Right lobe of liver (tissue), 6 donors: ENCODE results near the gene SERPIND1. TPM values are rescaled to one million over a fixed set of nuclear protein-coding genes. Genes with fewer than 3 reads are reported as not detected.

Experiments used
- ATAC-seq, 4 donors: fragments of 200-7000 bp; cut with Tn5 transposase; one replicate each; pipeline ENCODE4 v1.9.1; 2020; ENCODE audit warnings: mild to moderate bottlenecking in 4 of 4, moderate library complexity in 4 of 4
- DNase-seq, 3 donors: peaks; one replicate each; pipeline ENCODE4 v3.0.0-alpha.2; 2020
- H3K27ac ChIP-seq, 3 donors: fragments of 200-600 bp; one replicate each; pipeline ENCODE4 v1.8.0; 2022
- H3K27me3 ChIP-seq, 2 donors: fragments of 200-600 bp; one replicate each; pipeline ENCODE4 v1.8.0; 2022
- H3K36me3 ChIP-seq, 4 donors: fragments of 200-600 bp; sonication (generic) in 1 of 4; one replicate each; pipeline versions ENCODE4 v1.5.1 to v1.8.0; 2017 to 2022; ENCODE audit warnings: control low read depth in 1 of 4
- H3K4me1 ChIP-seq, 4 donors: fragments of 200-600 bp; sonication (generic) in 1 of 4; one replicate each; pipeline versions ENCODE4 v1.5.1 to v1.8.0; 2017 to 2022; ENCODE audit warnings: control low read depth in 1 of 4
- H3K4me3 ChIP-seq, 3 donors: fragments of 200-600 bp; one replicate each; pipeline ENCODE4 v1.8.0; 2022
- H3K9me3 ChIP-seq, 4 donors: fragments of 200-600 bp; sonication (generic) in 1 of 4; one replicate each; pipeline versions ENCODE4 v1.5.1 to v1.8.0; 2017 to 2022; ENCODE audit warnings: control low read depth in 1 of 4
- POLR2A ChIP-seq: fragments of 450-650 bp; IDR thresholded peaks from one replicate; pipeline ENCODE4 v1.6.1; 2017; ENCODE audit warnings: antibody characterized with exemption, mild to moderate bottlenecking
- WGBS: methylation state at CpG from one replicate; pipeline ENCODE4 v1.1.6; 2018; ENCODE audit warnings: low coverage, low lambda C conversion rate; ENCODE audit not compliant: insufficient coverage; ENCODE audit errors: missing lambda C conversion rate; 5-methylcytosine and 5-hydroxymethylcytosine counted together
- intact Hi-C, 2 donors: fragments of 100-400 bp; cut with DNase I; formaldehyde crosslinking; loops; one replicate each; pipeline versions ENCODE4 v1.11.2 to v1.14.1; 2022
- total RNA-seq, 6 experiments: library from RNA; depleted of rRNA in 2 of 6; stranded (reverse); fragments of >200 nt in 2 of 6; fragmentation: NEBNext Ultra II Directional in 3 of 6; extraction: Animal tissue kit (Norgen Biotek cat#: 25700) in 3 of 6; gene quantifications; one replicate each; pipeline versions ENCODE4 v1.1.0 to v1.2.4, GENCODE V29; 2016 to 2023
- TF ChIP-seq, protein P1 (sequence below), 4 donors: fragments of 200-600 bp in 3 of 4; fragments of 450-650 bp in 1 of 4; IDR thresholded peaks; one replicate each; pipeline versions ENCODE4 v1.5.1 to v1.8.0; 2016 to 2022; ENCODE audit warnings: antibody characterized with exemption in 4 of 4, mild to moderate bottlenecking in 2 of 4
- donor health status: DM: no; HTN: yes; CAD: no.
- donor health status: DM: no; HTN: no; CAD: no.
- donor health status: DM: no; HTN: no; CAD: no.
- donor health status: DM: no; HTN: yes; CAD: no.
- donor health status: DM: no; HTN: yes; CAD: no.

SERPIND1 gene
- total RNA-seq, 6 experiments from 2014 or later, result 49.7 to 615 (median 331) TPM

DNA sequence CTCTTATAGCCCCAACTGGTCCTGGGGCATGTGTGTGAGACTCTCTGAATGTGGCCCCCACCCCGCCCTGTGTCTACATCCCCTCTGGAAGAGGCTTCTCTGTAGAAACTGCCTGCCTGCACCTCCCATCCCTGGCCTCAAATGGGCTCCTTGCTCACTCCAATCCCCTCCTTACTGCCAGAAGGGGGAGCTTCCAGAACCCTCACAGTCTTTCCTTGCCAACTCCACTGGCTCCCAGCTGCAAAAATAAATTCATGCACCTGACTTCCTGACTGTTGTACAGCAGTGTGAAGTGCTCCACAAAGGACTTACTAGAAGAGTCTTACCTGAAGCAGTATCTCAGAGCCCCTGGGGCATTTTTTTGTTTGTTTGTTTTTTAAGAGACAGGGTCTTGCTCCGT, 15.2 kb upstream of the SERPIND1 start:
- intact Hi-C loops, result no loop called here
- Histone ChIP-seq H3K4me1 (no peaks in the 10 kb centered on the region), H3K4me3 (no peak overlapping the region), H3K27ac (no peak overlapping the region), H3K27me3 (no peaks in the 10 kb centered on the region), H3K9me3 (no peaks in the 10 kb centered on the region), H3K36me3 (peaks cover 0 to 16% (median 6%) of the 10 kb centered on the region in 4 donors)
- TF ChIP-seq POLR2A, result no peak
- TF ChIP-seq, protein P1, sequence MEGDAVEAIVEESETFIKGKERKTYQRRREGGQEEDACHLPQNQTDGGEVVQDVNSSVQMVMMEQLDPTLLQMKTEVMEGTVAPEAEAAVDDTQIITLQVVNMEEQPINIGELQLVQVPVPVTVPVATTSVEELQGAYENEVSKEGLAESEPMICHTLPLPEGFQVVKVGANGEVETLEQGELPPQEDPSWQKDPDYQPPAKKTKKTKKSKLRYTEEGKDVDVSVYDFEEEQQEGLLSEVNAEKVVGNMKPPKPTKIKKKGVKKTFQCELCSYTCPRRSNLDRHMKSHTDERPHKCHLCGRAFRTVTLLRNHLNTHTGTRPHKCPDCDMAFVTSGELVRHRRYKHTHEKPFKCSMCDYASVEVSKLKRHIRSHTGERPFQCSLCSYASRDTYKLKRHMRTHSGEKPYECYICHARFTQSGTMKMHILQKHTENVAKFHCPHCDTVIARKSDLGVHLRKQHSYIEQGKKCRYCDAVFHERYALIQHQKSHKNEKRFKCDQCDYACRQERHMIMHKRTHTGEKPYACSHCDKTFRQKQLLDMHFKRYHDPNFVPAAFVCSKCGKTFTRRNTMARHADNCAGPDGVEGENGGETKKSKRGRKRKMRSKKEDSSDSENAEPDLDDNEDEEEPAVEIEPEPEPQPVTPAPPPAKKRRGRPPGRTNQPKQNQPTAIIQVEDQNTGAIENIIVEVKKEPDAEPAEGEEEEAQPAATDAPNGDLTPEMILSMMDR (IDR thresholded peaks at IDR 0.05), result peak in 1 of 4 donors; percentile 13
- ATAC-seq (peak; percentile 10 to 56 (median 42)), DNase-seq (peak in 1 of 3 donors; percentile 21)
- 100% methylated on average over 1 of the region's 2 CpGs for WGBS

DNA sequence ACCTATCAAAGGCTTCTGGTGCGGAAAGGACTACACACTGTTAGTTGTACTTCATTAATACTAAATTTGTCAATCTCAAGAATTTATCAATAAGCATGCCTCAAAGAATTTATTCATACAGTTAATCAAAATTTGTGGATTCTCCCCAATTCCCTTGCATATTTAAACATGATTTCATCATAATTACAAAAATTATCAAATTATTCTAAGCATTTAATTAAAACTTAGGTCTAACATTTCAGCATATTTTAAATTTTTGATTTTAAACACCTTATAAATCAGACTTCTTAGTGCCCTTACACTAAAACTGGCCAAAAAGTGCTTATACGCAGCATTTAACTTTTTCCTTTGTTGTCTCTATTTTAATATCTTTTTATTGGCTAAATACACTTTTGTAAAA, 13.8 kb upstream of the SERPIND1 start:
- ATAC-seq (no peak), DNase-seq (no peak)
- H3K27ac ChIP-seq, result no peak overlapping the region
- H3K4me1 ChIP-seq, result no peaks in the 10 kb centered on the region
- H3K36me3 ChIP-seq, result peaks cover 0 to 30% (median 12%) of the 10 kb centered on the region in 4 donors
- H3K9me3 ChIP-seq, result no peaks in the 10 kb centered on the region
- TF ChIP-seq POLR2A, result no peak
- TF ChIP-seq, protein P1 (IDR thresholded peaks at IDR 0.05), result no peak
- 100% methylated on average over 2 of the region's 2 CpGs for WGBS
- no peak overlapping the region for H3K4me3 ChIP-seq
- H3K27me3 ChIP-seq, result no peaks in the 10 kb centered on the region
- intact Hi-C loops, result no loop called here

DNA sequence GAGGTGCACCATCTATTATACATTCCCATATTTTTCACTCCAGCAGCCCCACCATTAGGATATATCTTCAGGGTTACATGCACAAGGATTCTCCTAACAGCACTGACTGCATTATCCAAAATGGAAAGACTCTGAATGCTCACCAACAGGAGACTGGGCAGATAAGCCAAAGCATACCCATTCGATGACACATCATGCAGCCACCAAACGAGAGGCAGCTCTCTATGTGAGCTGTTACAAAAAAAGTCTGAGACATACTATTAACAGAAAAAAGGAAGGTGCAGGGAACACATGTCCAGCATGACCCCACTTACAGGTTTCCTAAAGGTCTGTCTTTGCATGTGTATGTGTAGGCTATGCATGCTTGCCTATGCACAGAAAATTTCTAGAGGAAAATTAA, 12.4 kb upstream of the SERPIND1 start:
- no peak for ATAC-seq
- DNase-seq, result no peak
- 75% methylated on average over 2 of the region's 2 CpGs for WGBS
- H3K27me3 ChIP-seq, result no peaks in the 10 kb centered on the region
- no peaks in the 10 kb centered on the region for H3K9me3 ChIP-seq
- intact Hi-C loops, result no loop called here
- TF ChIP-seq POLR2A, result no peak
- no peaks in the 10 kb centered on the region for H3K4me1 ChIP-seq
- H3K4me3 ChIP-seq, result no peak overlapping the region
- H3K36me3 ChIP-seq, result peaks cover 0 to 33% (median 13%) of the 10 kb centered on the region in 4 donors
- H3K27ac ChIP-seq, result no peak overlapping the region

DNA sequence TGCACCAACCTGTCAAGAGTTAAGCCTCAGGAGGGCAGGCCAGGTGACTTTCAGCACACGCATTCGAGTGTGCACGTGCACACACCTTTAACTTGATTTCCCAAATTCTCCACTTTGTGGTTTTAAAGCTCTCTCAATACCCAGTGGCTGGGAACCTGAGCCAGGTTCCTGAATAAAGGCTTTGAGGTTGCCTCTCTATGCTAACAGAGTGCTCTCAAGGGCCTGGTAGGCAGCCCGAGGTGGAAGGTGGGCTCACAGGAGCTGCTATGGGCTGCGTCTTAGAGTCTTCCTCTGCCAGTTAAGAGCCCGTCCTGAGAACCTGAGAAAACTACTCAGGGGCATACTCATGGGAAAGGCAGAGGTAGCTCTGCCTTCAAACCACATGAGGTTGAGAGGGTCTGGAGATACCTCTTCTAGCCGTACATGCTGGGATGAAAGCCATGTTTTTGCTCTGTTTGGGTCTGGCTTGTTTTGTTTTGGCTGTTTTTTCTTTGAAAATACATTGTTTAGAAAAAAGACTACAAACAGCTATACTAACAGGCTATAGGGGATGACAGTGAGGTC, 11.6 kb upstream of the SERPIND1 start:
- Histone ChIP-seq H3K9me3 (no peaks in the 10 kb centered on the region), H3K36me3 (peaks cover 0 to 33% (median 13%) of the 10 kb centered on the region in 4 donors), H3K27me3 (no peaks in the 10 kb centered on the region), H3K4me1 (no peaks in the 10 kb centered on the region), H3K27ac (no peak overlapping the region), H3K4me3 (no peak overlapping the region)
- intact Hi-C loops, result no loop called here
- TF ChIP-seq POLR2A, result no peak
- TF ChIP-seq, protein P1 (IDR thresholded peaks at IDR 0.05), result no peak
- no peak for ATAC-seq
- 89% methylated on average over 1 of the region's 7 CpGs for WGBS
- peak in 1 of 3 donors; percentile 14 for DNase-seq

DNA sequence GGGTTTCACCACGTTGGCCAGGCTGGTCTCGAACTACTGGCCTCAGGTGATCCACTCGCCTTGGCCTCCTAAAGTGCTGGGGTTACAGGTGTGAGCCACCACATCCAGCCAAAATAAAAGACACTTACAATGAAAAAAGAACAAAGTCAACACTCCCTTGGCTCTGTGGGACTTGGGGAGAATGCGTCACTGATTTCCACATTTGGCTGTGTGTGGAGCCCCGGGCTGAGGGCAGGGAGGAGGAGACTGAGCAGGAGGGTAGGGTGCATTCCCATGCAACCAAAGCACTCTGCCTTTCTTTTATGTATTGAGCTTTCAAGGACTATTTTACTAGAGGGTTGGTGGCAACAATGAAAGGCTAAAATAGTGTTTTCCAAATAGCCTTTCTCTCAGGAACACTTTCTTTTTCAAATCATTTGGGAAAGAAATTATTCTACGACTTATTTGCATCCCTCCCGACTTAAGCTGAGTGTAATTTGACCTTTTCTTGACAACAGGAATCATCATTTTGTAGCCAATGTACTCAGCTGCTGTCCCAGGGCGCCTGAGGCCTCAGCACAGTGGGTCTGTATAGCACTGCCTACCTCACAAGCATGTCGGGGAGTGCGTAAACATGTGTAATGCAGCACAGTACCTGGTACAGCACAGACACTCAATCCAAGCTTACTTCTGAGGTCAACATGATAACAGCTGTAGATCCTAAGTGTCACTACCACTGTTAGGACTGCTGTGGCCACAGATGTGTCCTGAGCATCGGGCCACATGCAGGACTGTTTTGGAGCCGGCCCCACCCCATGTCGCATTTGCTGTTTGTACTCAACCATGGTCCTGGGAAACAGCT, 10.1 kb upstream of the SERPIND1 start:
- H3K27me3 ChIP-seq, result no peaks in the 10 kb centered on the region
- H3K4me1 ChIP-seq, result no peaks in the 10 kb centered on the region
- no peak overlapping the region for H3K4me3 ChIP-seq
- H3K27ac ChIP-seq, result peak overlapping the region in 1 of 3 donors; percentile 67
- no peak for TF ChIP-seq POLR2A
- TF ChIP-seq, protein P1 (IDR thresholded peaks at IDR 0.05), result no peak
- no peaks in the 10 kb centered on the region for H3K9me3 ChIP-seq
- WGBS, result 86% methylated on average over 10 of the region's 13 CpGs
- H3K36me3 ChIP-seq, result peaks cover 0 to 33% (median 13%) of the 10 kb centered on the region in 4 donors
- peak in 1 of 3 donors; percentile 72 for DNase-seq
- intact Hi-C loops, result no loop called here
- peak; percentile 55 to 96 (median 78) for ATAC-seq
